ENCODE data around the gene ALKBH3.

Gene ALKBH3

GRCh38 chr11:43919852-43920597 is 39.4 kb downstream of the ALKBH3 start:
- H3K4me3 ChIP-seq (ENCODE audit: low read depth, low read length) = no peak overlapping the region
- no peak for DNase-seq (ENCODE audit: low read depth)

DNA sequence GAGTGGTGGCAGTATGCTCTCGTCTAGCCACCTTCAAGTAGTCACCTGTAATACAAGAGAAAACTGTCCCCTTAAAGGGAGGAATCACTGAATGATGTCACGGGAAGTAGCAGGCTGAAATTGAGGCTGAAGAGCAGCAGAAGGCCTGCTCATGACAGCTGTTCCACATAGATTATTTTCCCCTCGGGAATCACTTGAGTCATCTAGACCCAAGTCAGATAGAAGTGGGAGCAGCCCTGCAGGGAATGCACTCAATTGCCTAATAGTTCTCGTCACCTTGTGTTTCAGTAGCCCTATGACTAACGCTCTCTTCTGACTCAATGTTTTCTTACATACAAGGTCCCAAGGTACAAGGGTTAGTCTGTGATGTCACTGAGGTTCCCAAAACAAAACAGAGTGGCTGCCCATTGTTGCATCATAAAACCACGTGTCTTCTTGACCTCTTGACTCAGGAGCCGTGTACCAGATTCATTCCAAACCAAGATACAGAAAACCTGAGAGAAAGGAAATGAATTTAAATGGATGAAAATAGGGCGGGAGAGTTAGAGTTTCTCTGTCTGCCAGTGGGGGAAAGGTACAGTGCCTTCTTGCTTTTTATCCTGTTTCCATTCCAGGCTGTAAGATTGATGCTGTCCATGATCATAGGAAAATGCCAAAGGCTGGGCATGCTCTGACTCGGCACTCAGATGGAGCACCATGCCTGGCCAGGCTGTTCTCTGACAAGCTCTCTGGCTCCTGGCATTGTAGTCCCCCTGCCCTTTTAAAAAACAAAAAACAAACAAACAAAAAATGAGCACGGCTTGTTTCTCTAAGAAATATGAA is 40.2 kb downstream of the ALKBH3 start:
- H3K4me3 ChIP-seq (ENCODE audit: low read depth, low read length) = no peak overlapping the region
- peak; percentile 100 for DNase-seq (ENCODE audit: low read depth)

- no peak overlapping the region for H3K4me3 ChIP-seq (ENCODE audit: low read depth, low read length)
- no peak for DNase-seq (ENCODE audit: low read depth)
Measured at GRCh38 chr11:43921561-43922294, 41.1 kb downstream of the ALKBH3 start.

GRCh38 chr11:43922295-43922648 is 41.6 kb downstream of the ALKBH3 start:
- no peak overlapping the region for H3K4me3 ChIP-seq (ENCODE audit: low read depth, low read length)

GRCh38 chr11:43922744-43923405 is 42.2 kb downstream of the ALKBH3 start:
- no peak for DNase-seq (ENCODE audit: low read depth)
- no peak overlapping the region for H3K4me3 ChIP-seq (ENCODE audit: low read depth, low read length)

More at GRCh38 chr11:43922295-43922648, 41.6 kb downstream of the ALKBH3 start:
- DNase-seq (ENCODE audit: low read depth) = no peak

DNA sequence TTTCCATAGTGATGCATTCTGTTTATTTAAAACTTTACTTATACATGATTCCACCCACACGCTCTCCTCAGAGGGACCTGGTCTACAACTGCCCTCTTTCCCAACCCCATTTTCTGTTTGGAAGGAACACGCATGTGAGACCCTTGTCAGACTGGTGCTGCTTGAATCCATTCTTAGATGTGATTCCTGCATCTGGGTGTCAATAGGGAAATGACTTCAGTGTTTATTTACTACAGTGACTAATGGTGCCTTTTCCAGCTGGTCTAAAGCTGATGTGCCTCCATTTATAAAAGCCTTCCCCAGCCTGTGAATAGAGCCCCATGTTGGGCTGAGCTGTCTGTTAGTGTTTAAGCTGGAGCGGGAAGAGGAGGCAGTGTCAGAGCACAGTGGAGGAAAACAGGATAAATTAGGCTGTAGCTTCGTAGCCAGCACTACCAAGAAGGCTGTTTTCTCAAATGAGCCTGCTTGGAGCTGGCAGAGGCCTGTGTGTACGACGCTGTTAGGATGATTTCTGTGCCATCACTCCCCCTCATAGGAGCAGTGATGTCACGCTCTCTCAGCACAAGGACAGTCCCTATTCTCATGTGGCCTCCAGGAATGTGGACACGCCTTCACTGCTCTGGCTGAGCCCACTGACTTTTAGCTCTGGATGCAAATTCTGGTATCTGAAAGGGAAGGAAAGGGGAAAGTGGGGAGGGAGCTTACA is 42.9 kb downstream of the ALKBH3 start:
- no peak overlapping the region for H3K4me3 ChIP-seq (ENCODE audit: low read depth, low read length)
- peak; percentile 89 for DNase-seq (ENCODE audit: low read depth)

- no peak overlapping the region for H3K4me3 ChIP-seq (ENCODE audit: low read depth, low read length)
- no peak for DNase-seq (ENCODE audit: low read depth)
Measured at GRCh38 chr11:43924112-43924855, 43.7 kb downstream of the ALKBH3 start.

DNA sequence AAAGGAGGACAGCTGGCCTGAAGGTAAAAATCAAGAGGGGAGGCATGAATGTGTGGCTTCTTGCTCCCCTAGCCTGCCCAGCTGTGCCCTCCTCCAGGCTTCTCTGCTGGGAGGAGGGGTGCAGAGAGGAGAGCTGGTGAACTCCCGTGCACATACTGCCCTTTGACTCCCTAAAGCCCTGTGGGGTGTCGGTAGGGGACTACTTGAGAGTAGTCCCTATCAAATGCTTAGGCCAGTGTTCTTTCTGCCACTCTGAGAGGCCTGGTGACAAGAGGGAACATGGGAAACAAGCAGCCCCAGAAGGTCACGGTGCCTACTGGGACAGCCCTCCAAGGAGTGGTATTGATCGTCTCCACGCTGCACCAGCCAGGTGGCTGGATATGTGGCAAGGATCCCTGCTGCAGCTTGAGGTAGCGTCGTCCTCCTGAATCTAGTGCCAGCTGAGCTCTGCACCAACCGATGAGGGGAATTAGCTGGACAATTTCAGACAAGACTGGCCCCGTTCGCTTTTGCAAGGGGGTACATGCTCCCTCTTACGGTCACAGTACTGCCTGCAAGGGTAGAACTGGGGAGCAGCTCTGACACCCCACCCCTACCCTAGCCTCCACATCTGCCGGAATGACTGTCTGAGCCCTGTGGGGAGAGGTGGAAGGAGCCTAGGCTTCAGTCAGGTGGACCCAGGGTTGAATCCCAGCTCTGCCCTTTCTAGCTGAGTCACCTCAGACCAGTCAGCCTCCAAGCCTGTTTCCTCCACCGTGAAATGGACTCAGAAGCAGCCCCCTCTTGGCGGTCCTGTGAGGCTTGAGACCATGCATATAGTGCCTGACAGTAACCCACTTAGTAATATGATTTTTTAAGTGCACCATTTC is 44.7 kb downstream of the ALKBH3 start:
- no peak overlapping the region for H3K4me3 ChIP-seq (ENCODE audit: low read depth, low read length)
- DNase-seq (ENCODE audit: low read depth) = no peak

DNA sequence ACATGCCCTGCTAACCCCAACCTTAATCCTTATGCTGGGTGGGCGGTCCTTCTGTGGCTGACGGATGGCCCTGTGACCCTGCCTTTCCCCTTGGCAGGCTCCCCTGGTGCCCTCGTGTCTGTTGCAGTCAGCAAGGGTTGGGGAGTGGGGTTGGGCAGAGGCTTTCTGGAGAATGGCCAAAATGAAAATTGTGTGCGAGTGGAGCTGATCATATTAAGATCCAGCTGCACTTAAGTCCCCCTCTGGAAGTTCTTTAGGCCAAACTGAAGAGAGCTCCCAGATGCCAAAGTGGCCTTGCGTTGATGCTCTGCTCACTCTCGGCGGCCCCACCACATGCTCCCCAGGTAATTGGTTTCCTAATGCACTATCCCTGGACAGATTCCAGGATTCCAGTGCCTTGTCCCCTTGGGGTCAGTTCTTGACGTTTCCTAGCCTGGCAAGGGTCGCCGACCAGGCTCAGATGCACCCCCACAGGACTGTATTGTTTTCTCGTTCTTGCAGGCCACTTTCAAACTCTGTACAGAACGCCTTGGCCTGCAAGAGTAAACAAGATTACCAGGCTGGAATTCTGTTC is 45.4 kb downstream of the ALKBH3 start:
- no peak overlapping the region for H3K4me3 ChIP-seq (ENCODE audit: low read depth, low read length)
- no peak for DNase-seq (ENCODE audit: low read depth)

- DNase-seq (ENCODE audit: low read depth) = no peak
- H3K4me3 ChIP-seq (ENCODE audit: low read depth, low read length) = no peak overlapping the region
Measured at GRCh38 chr11:43927070-43927469, 46.4 kb downstream of the ALKBH3 start.

DNA sequence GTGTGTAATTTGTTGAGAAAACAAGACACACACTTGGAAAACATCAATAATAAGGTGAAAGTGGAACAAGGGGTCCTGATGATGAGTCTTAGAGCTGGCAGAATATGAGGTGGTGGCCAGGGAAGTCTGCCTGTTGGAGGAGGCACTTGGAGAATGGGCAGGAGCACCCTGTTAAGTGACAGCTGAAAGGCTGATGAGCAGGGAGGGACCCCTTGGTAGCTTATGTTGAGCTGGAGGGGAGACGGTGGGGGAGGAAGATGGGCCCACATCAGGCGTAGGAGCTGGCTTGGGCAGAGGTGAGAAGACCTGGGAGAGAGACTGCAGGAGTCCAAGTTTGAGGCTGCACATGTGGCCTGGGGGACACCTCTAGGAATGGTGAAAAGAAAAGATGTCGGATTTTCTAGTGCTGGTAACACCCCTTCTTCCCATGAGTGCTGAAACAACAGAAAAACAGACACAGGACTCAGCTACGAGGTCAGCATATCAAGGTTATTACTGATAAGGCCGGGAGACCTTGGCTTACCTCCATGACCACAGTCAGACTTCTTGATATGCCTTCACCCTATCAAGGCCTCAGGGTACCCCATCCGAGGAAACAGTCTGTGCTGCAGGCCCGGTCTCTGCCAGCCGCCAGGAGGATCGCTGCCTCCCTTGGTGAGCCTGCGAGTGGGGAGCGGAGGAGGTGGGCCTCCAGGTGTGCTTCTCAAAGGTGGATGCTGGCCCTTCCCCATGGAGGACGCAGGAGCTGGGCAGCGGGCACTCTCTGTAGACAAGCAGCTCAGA is 47.5 kb downstream of the ALKBH3 start:
- no peak overlapping the region for H3K4me3 ChIP-seq (ENCODE audit: low read depth, low read length)
- DNase-seq (ENCODE audit: low read depth) = no peak

GRCh38 chr11:43928721-43929120 is 48.1 kb downstream of the ALKBH3 start:
- no peak for DNase-seq (ENCODE audit: low read depth)
- H3K4me3 ChIP-seq (ENCODE audit: low read depth, low read length) = no peak overlapping the region

- H3K4me3 ChIP-seq (ENCODE audit: low read depth, low read length) = no peak overlapping the region
- no peak for DNase-seq (ENCODE audit: low read depth)
Measured at GRCh38 chr11:43930868-43931716, 50.5 kb downstream of the ALKBH3 start.

DNA sequence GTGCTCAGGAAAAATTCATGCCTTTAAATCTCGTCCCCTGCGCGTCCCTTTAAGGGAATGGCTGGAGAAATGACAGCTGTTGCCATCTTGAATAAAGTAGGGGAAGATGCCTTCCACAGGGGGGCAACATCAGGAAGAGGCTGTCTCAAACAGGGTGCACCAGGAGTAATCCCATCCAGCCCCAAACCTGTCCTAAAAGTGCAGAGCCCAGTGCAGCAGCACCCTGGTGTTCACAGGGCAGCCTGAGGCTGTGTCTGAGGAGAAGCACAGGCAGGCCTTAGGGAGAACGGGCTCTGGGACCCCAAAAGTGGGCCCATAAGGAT is 51.0 kb downstream of the ALKBH3 start:
- no peak overlapping the region for H3K4me3 ChIP-seq (ENCODE audit: low read depth, low read length)
- DNase-seq (ENCODE audit: low read depth) = no peak

GRCh38 chr11:43933226-43933607 is 52.6 kb downstream of the ALKBH3 start:
- no peak for DNase-seq (ENCODE audit: low read depth)
- peak overlapping the region; percentile 27 for H3K4me3 ChIP-seq (ENCODE audit: low read depth, low read length)
